H1 (cell line): ENCODE data around the gene STYXL1. TPM values are rescaled to one million over a fixed set of nuclear protein-coding genes. Genes with fewer than 3 reads are reported as not detected.

Source experiments
- CTCF ChIA-PET: fragments of 300-600 bp; sonication (Branson Sonifier 250); formaldehyde crosslinking; loops from one replicate; lab custom pipeline; 2021; ENCODE audit not compliant: partially characterized antibody; lab: Charles Lee
- POLR2A ChIA-PET: fragments of 300-600 bp; sonication (Branson Sonifier 250); formaldehyde crosslinking; loops from one replicate; lab custom pipeline; 2021; ENCODE audit warnings: inconsistent platforms; ENCODE audit not compliant: partially characterized antibody; lab: Charles Lee
- DNase-seq, 2 experiments: peaks; one replicate each; pipeline versions ENCODE4 v3.0.0 to v3.0.0-alpha.2; 2010 to 2022; ENCODE audit warnings: low spot score in 2 of 2, low read depth in 1 of 2, mixed read lengths in 1 of 2
- FAIRE-seq: peaks from 2 replicates; lab custom pipeline; 2011; peaks lifted over from hg19 to GRCh38; lab: Jason Lieb, UNC
- H2AFZ ChIP-seq: 2 replicates; pipeline ENCODE4 v1.8.1; 2012; ENCODE audit warnings: low read length, inconsistent platforms
- H2AK5ac ChIP-seq: 2 replicates; pipeline ENCODE4 v1.6.1; 2013; ENCODE audit warnings: low read depth, low read length
- H2BK120ac ChIP-seq: replicated peaks from 2 replicates; pipeline ENCODE3; 2013; ENCODE audit warnings: low read depth, low read length, inconsistent platforms
- H2BK12ac ChIP-seq: 2 replicates; pipeline ENCODE4 v1.6.1; 2013; ENCODE audit warnings: low read depth, low read length
- H2BK15ac ChIP-seq: 2 replicates; pipeline ENCODE4 v1.6.1; 2013; ENCODE audit warnings: low read length
- H2BK20ac ChIP-seq: 2 replicates; pipeline ENCODE4 v1.6.1; 2013; ENCODE audit warnings: low read length
- H2BK5ac ChIP-seq: 2 replicates; pipeline ENCODE4 v1.6.1; 2013; ENCODE audit warnings: low read depth, low read length
- H3K14ac ChIP-seq: 2 replicates; pipeline ENCODE4 v1.6.1; 2013; ENCODE audit warnings: inconsistent platforms; ENCODE audit not compliant: insufficient read length
- H3K18ac ChIP-seq: 2 replicates; pipeline ENCODE4 v1.6.1; 2013; ENCODE audit warnings: low read length; ENCODE audit errors: extremely low read depth
- H3K23ac ChIP-seq: 2 replicates; pipeline ENCODE4 v1.6.1; 2013; ENCODE audit warnings: inconsistent platforms; ENCODE audit not compliant: insufficient read length
- H3K23me2 ChIP-seq: 2 replicates; pipeline ENCODE4 v1.6.1; 2013; ENCODE audit warnings: low read depth, low read length
- H3K27ac ChIP-seq: 2 replicates; pipeline ENCODE4 v1.6.1; 2011; ENCODE audit warnings: low read depth, low read length, inconsistent platforms
- H3K27me3 ChIP-seq, 4 experiments: replicated peaks in 1 of 4; 1 replicate in 1 of 4; 2 replicates in 3 of 4; pipeline versions ENCODE4 v1.6.1 to v1.8.1; 2011 to 2013; ENCODE audit warnings: low read length in 3 of 4, mild to moderate bottlenecking in 3 of 4, inconsistent platforms in 2 of 4, mixed read lengths in 2 of 4, moderate library complexity in 1 of 4; ENCODE audit not compliant: control insufficient read depth in 3 of 4, insufficient read depth in 3 of 4; ENCODE audit errors: extremely low read depth in 1 of 4
- H3K36me3 ChIP-seq, 4 experiments: 2 replicates each; pipeline versions ENCODE4 v1.6.1 to v1.8.1; 2011 to 2013; ENCODE audit warnings: mild to moderate bottlenecking in 4 of 4, low read length in 3 of 4, moderate library complexity in 2 of 4, control low read depth in 1 of 4, inconsistent platforms in 1 of 4; ENCODE audit not compliant: insufficient read depth in 4 of 4, control insufficient read depth in 2 of 4
- H3K4ac ChIP-seq: replicated peaks from 2 replicates; pipeline ENCODE3; 2013; ENCODE audit warnings: low read length, low read depth, mixed read lengths, inconsistent platforms; ENCODE audit not compliant: insufficient read length
- H3K4me1 ChIP-seq, 4 experiments: replicated peaks in 1 of 4; 1 replicate in 1 of 4; 2 replicates in 3 of 4; pipeline versions ENCODE4 v1.6.1 to v1.8.1; 2011 to 2013; ENCODE audit warnings: low read length in 3 of 4, inconsistent platforms in 2 of 4, mixed read lengths in 1 of 4; ENCODE audit not compliant: insufficient read depth in 4 of 4, control insufficient read depth in 3 of 4
- H3K4me2 ChIP-seq, 2 experiments: 2 replicates each; pipeline versions ENCODE4 v1.6.1 to v1.8.1; 2011 to 2013; ENCODE audit warnings: low read depth in 2 of 2, low read length in 2 of 2, control low read depth in 1 of 2, inconsistent platforms in 1 of 2, mild to moderate bottlenecking in 1 of 2; ENCODE audit not compliant: insufficient read depth in 1 of 2
- H3K4me3 ChIP-seq, 4 experiments: fragments of 200-600, 300-600 bp in 1 of 4; sonication (generic), shearing (Covaris generic), sonication (Bioruptor Twin) in 1 of 4; 2 replicates each; pipeline versions ENCODE4 v1.5.1 to v1.8.1; 2011 to 2016; ENCODE audit warnings: low read length in 4 of 4, low read depth in 3 of 4, control low read depth in 2 of 4, inconsistent platforms in 2 of 4, mild to moderate bottlenecking in 2 of 4, mixed read lengths in 1 of 4, moderate library complexity in 1 of 4; ENCODE audit not compliant: insufficient read depth in 2 of 4; ENCODE audit errors: extremely low read depth in 1 of 4
- H3K56ac ChIP-seq: replicated peaks from 2 replicates; pipeline ENCODE3; 2013; ENCODE audit warnings: low read depth, mild to moderate bottlenecking, mixed read lengths, low read length, inconsistent platforms; ENCODE audit not compliant: insufficient read length
- H3K79me1 ChIP-seq: 2 replicates; pipeline ENCODE4 v1.6.1; 2013; ENCODE audit warnings: low read depth, low read length, control low read depth
- H3K79me2 ChIP-seq, 2 experiments: 2 replicates each; pipeline versions ENCODE4 v1.6.1 to v1.8.1; 2012 to 2013; ENCODE audit warnings: low read length in 2 of 2, mild to moderate bottlenecking in 2 of 2, inconsistent platforms in 1 of 2; ENCODE audit not compliant: insufficient read depth in 2 of 2, control insufficient read depth in 1 of 2
- H3K9ac ChIP-seq, 4 experiments: replicated peaks in 1 of 4; 1 replicate in 1 of 4; 2 replicates in 3 of 4; pipeline versions ENCODE4 v1.6.1 to v1.8.1; 2011 to 2013; ENCODE audit warnings: low read depth in 3 of 4, low read length in 3 of 4, control low read depth in 2 of 4, mild to moderate bottlenecking in 2 of 4, moderate library complexity in 2 of 4, inconsistent platforms in 1 of 4; ENCODE audit errors: extremely low read depth in 1 of 4
- H3K9me3 ChIP-seq, 2 experiments: 2 replicates each; pipeline versions ENCODE4 v1.6.1 to v1.8.1; 2012 to 2013; ENCODE audit warnings: mild to moderate bottlenecking in 2 of 2, moderate library complexity in 2 of 2, control low read depth in 1 of 2, inconsistent platforms in 1 of 2, low read depth in 1 of 2, low read length in 1 of 2, mixed read lengths in 1 of 2; ENCODE audit not compliant: insufficient read depth in 2 of 2
- H4K20me1 ChIP-seq, 2 experiments: replicated peaks in 1 of 2; 2 replicates each; pipeline versions ENCODE3 to v1.8.1; 2011 to 2013; ENCODE audit warnings: inconsistent platforms in 2 of 2, low read length in 2 of 2, mild to moderate bottlenecking in 1 of 2; ENCODE audit not compliant: insufficient read depth in 2 of 2, control insufficient read depth in 1 of 2
- H4K5ac ChIP-seq: 2 replicates; pipeline ENCODE4 v1.6.1; 2013; ENCODE audit warnings: low read length, low read depth, mixed read lengths, inconsistent platforms; ENCODE audit not compliant: insufficient read length
- H4K8ac ChIP-seq: 2 replicates; pipeline ENCODE4 v1.8.0; 2013; ENCODE audit warnings: mild to moderate bottlenecking, moderate library complexity, low read length, inconsistent platforms; ENCODE audit not compliant: insufficient read depth; ENCODE audit errors: extremely low read depth
- H4K91ac ChIP-seq: replicated peaks from 2 replicates; pipeline ENCODE3; 2013; ENCODE audit warnings: low read length, mixed read lengths, inconsistent platforms; ENCODE audit not compliant: insufficient read length
- EP300 ChIP-seq, 2 experiments: IDR thresholded peaks; 1 replicate in 1 of 2; 2 replicates in 1 of 2; pipeline ENCODE4 v1.6.1; 2011 to 2012; ENCODE audit warnings: low read depth in 2 of 2, low read length in 2 of 2, mild to moderate bottlenecking in 2 of 2, borderline replicate concordance in 1 of 2, inconsistent platforms in 1 of 2, moderate library complexity in 1 of 2
- RAD21 ChIP-seq, 2 experiments: IDR thresholded peaks in 1 of 2; conservative IDR thresholded peaks in 1 of 2; 2 replicates each; pipeline ENCODE4 v1.6.1; 2011; ENCODE audit warnings: low read depth in 2 of 2, low read length in 2 of 2, improper control_type of control experiment in 1 of 2, inconsistent platforms in 1 of 2, mild to moderate bottlenecking in 1 of 2, moderate library complexity in 1 of 2
- SIN3A ChIP-seq, 2 experiments: IDR thresholded peaks in 1 of 2; conservative IDR thresholded peaks in 1 of 2; 2 replicates each; pipeline ENCODE4 v1.6.1; 2011 to 2012; ENCODE audit warnings: low read length in 2 of 2, improper control_type of control experiment in 1 of 2, low read depth in 1 of 2, mild to moderate bottlenecking in 1 of 2
- SIX5 ChIP-seq: IDR thresholded peaks from 2 replicates; pipeline ENCODE4 v1.6.1; 2011; ENCODE audit warnings: mild to moderate bottlenecking, low read depth, low read length
- TCF12 ChIP-seq: IDR thresholded peaks from 2 replicates; pipeline ENCODE4 v1.6.1; 2011; ENCODE audit warnings: low read depth, mild to moderate bottlenecking, low read length
- WGBS, 2 experiments: shearing (Covaris generic) in 1 of 2; methylation state at CpG; one replicate each; pipeline versions ENCODE4 v1.1.6 to v1.1.7; 2013 to 2015; ENCODE audit warnings: low lambda C conversion rate in 2 of 2, mixed read lengths in 2 of 2, inconsistent platforms in 1 of 2, low coverage in 1 of 2, missing lambda C conversion rate in 1 of 2; ENCODE audit not compliant: insufficient replicate concordance in 2 of 2, insufficient coverage in 1 of 2, insufficient read length in 1 of 2; ENCODE audit errors: extremely low coverage in 1 of 2, missing lambda C conversion rate in 1 of 2; 5-methylcytosine and 5-hydroxymethylcytosine counted together
- polyA plus RNA-seq, 7 experiments: library from polyadenylated mRNA; depleted of rRNA in 3 of 7; stranded (reverse) in 5 of 7; unstranded in 2 of 7; fragments of >200 nt in 5 of 7; fragments of 200-250 nt in 2 of 7; gene quantifications; 1 replicate in 5 of 7; 2 replicates in 1 of 7; 4 replicates in 1 of 7; pipeline versions ENCODE4 v1.2.1 to v1.2.3, GENCODE V29; 2011 to 2013; ENCODE audit warnings: missing spikeins in 2 of 7, mixed read lengths in 2 of 7
- total RNA-seq: library from RNA; stranded (reverse); fragmentation: NEBNext Ultra II Directional; extraction: Animal tissue kit (Norgen Biotek cat#: 25700); gene quantifications from 2 replicates; pipeline ENCODE4 v1.2.1, GENCODE V29; 2021

The STYXL1 gene
- total and polyA plus RNA-seq, 2 of the 8 experiments (the other 6 are each of a cell fraction or from before 2014, with no cell fraction given), result 32.3 to 53.9 TPM

GRCh38 chr7:76080204-76080603, 32.4 kb upstream of the STYXL1 start:
- no peak for FAIRE-seq
- DNase-seq, result no peak
- H3K9ac ChIP-seq, result no peak overlapping the region
- no peak overlapping the region for H3K18ac ChIP-seq
- H3K23me2 ChIP-seq, result no peaks in the 10 kb centered on the region
- TF ChIP-seq RAD21 (IDR thresholded peaks at IDR 0.05 in 1 of 2, conservative IDR thresholded peaks at IDR 0.05 in 1 of 2; ENCODE audit: low read depth in 2 of 2, low read length in 2 of 2) (no peak), SIN3A (conservative IDR thresholded peaks at IDR 0.05 in 1 of 2, IDR thresholded peaks at IDR 0.05 in 1 of 2; ENCODE audit: low read depth in 1 of 2, low read length in 2 of 2) (no peak), TCF12 (no peak), SIX5 (no peak), EP300 (IDR thresholded peaks at IDR 0.05; ENCODE audit: borderline replicate concordance in 1 of 2, low read depth in 2 of 2, low read length in 2 of 2) (no peak)
- TF ChIP-seq, all 59 proteins: peak for 0
- H3K23ac ChIP-seq, result no peak overlapping the region
- H4K8ac ChIP-seq, result no peak overlapping the region
- no peak overlapping the region for H2BK15ac ChIP-seq
- no peak overlapping the region for H2BK5ac ChIP-seq
- H3K27me3 ChIP-seq, result no peaks in the 10 kb centered on the region
- H3K36me3 ChIP-seq, result no peaks in the 10 kb centered on the region
- POLR2A ChIA-PET, result no interaction called here
- WGBS, 2 experiments, result 86% methylated on average over 5 of the region's 5 CpGs; no CpG with 5 or more reads in 1 of the 2 experiments
- H3K4me2 ChIP-seq, result no peak overlapping the region
- H3K9me3 ChIP-seq, result no peaks in the 10 kb centered on the region
- no peak overlapping the region for H3K4ac ChIP-seq
- no peak overlapping the region for H3K4me3 ChIP-seq
- H3K4me1 ChIP-seq, result no peaks in the 10 kb centered on the region
- no peak overlapping the region for H2AFZ ChIP-seq
- no peak overlapping the region for H3K27ac ChIP-seq
- H3K79me2 ChIP-seq, result no peaks in the 10 kb centered on the region
- CTCF ChIA-PET, result no interaction called here
- H4K20me1 ChIP-seq, result no peaks in the 10 kb centered on the region
- no peak overlapping the region for H2AK5ac ChIP-seq
- no peak overlapping the region for H2BK12ac ChIP-seq
- no peak overlapping the region for H4K91ac ChIP-seq
- no peak overlapping the region for H2BK120ac ChIP-seq
- H3K79me1 ChIP-seq, result no peaks in the 10 kb centered on the region
- no peak overlapping the region for H3K56ac ChIP-seq
- no peak overlapping the region for H2BK20ac ChIP-seq
- H3K14ac ChIP-seq, result no peak overlapping the region
- no peak overlapping the region for H4K5ac ChIP-seq
